Caco-2 (cell line): ENCODE data around the gene SOX6. TPM values are rescaled to one million over a fixed set of nuclear protein-coding genes. Genes with fewer than 3 reads are reported as not detected.

Experiments used
- BruUV-seq: library from RNA; stranded (reverse); fragments of 400-500 nt; replicated peaks from 2 replicates; lab custom pipeline; 2021; lab: Mats Ljungman, UMichigan
- CTCF ChIA-PET: fragments of 300-600 bp; sonication (Branson Sonifier 250); formaldehyde crosslinking; loops from one replicate; lab custom pipeline; 2022; ENCODE audit warnings: antibody characterized with exemption; lab: Charles Lee
- POLR2A ChIA-PET: fragments of 300-600 bp; sonication (Branson Sonifier 250); formaldehyde crosslinking; loops from one replicate; lab custom pipeline; 2022; ENCODE audit warnings: antibody characterized with exemption; lab: Charles Lee
- DNase-seq, 2 experiments: peaks; one replicate each; pipeline versions ENCODE4 v3.0.0 to v3.0.0-alpha.2; 2020 to 2022
- H3K27me3 ChIP-seq: replicated peaks from 2 replicates; pipeline ENCODE4 v1.6.0; 2011; ENCODE audit warnings: low read length; ENCODE audit not compliant: control insufficient read depth, insufficient read depth
- H3K36me3 ChIP-seq: 2 replicates; pipeline ENCODE4 v1.5.1; 2011; ENCODE audit warnings: low read length; ENCODE audit not compliant: control insufficient read depth, insufficient read depth
- H3K4me1 ChIP-seq: fragments of 250-450 bp; sonication (Bioruptor Pico); 2 replicates; pipeline ENCODE4 v1.5.1; 2020; ENCODE audit warnings: mild to moderate bottlenecking
- H3K4me3 ChIP-seq: 2 replicates; pipeline ENCODE4 v1.5.1; 2011; ENCODE audit warnings: low read depth, mild to moderate bottlenecking, control low read depth, low read length
- H3K9me3 ChIP-seq: fragments of 250-450 bp; sonication (Bioruptor Pico); 2 replicates; pipeline ENCODE4 v1.5.1; 2020; ENCODE audit warnings: mild to moderate bottlenecking, moderate library complexity
- H3K27ac Mint-ChIP-seq: one replicate; pipeline ENCODE4 v1.8.0; 2022; ENCODE audit warnings: mixed read lengths; ENCODE audit not compliant: unreplicated experiment
- H3K27me3 Mint-ChIP-seq: one replicate; pipeline ENCODE4 v1.8.0; 2022; ENCODE audit warnings: mixed read lengths; ENCODE audit not compliant: insufficient read depth, unreplicated experiment
- H3K36me3 Mint-ChIP-seq: one replicate; pipeline ENCODE4 v1.8.0; 2022; ENCODE audit warnings: mild to moderate bottlenecking, mixed read lengths; ENCODE audit not compliant: insufficient read depth, unreplicated experiment
- H3K4me1 Mint-ChIP-seq: one replicate; pipeline ENCODE4 v1.8.0; 2022; ENCODE audit warnings: low read depth, mixed read lengths; ENCODE audit not compliant: unreplicated experiment
- H3K4me3 Mint-ChIP-seq: one replicate; pipeline ENCODE4 v1.8.0; 2022; ENCODE audit warnings: mild to moderate bottlenecking, moderate library complexity, mixed read lengths; ENCODE audit not compliant: unreplicated experiment
- H3K9me3 Mint-ChIP-seq: one replicate; pipeline ENCODE4 v1.8.0; 2022; ENCODE audit warnings: mixed read lengths; ENCODE audit not compliant: unreplicated experiment
- CTCF ChIP-seq, 2 experiments: fragments of 200-600 bp in 1 of 2; IDR thresholded peaks; 1 replicate in 1 of 2; 2 replicates in 1 of 2; pipeline versions ENCODE4 v1.5.1 to v1.8.0; 2011 to 2022; ENCODE audit warnings: antibody characterized with exemption in 1 of 2, control low read depth in 1 of 2, inconsistent platforms in 1 of 2, low read depth in 1 of 2, low read length in 1 of 2, mild to moderate bottlenecking in 1 of 2, moderate library complexity in 1 of 2; ENCODE audit not compliant: insufficient read depth in 1 of 2, severe bottlenecking in 1 of 2, unreplicated experiment in 1 of 2
- intact Hi-C: fragments of 100-400 bp; cut with micrococcal nuclease; formaldehyde crosslinking; loops from one replicate; pipeline ENCODE4 v1.10.0; 2022; ENCODE audit not compliant: unreplicated experiment
- total RNA-seq: library from RNA; stranded (reverse); gene quantifications from 2 replicates; pipeline ENCODE4 v1.2.3, GENCODE V29; 2022

Gene SOX6
- total RNA-seq, 1 experiment from 2014 or later, result 10.8 TPM

GRCh38 chr11:15933886-15934625 is 422.3 kb downstream of the SOX6 start:
- Mint-ChIP-seq H3K9me3 (peaks cover 13% of the 10 kb centered on the region), H3K27me3 (no peaks in the 10 kb centered on the region), H3K27ac (no peak overlapping the region), H3K36me3 (no peaks in the 10 kb centered on the region), H3K4me3 (no peak overlapping the region), H3K4me1 (no peaks in the 10 kb centered on the region)
- Histone ChIP-seq H3K27me3 (no peaks in the 10 kb centered on the region), H3K36me3 (no peaks in the 10 kb centered on the region), H3K4me1 (no peaks in the 10 kb centered on the region), H3K9me3 (no peaks in the 10 kb centered on the region), H3K4me3 (no peak overlapping the region)
- ChIA-PET POLR2A (no interaction called here), CTCF (no interaction called here)
- BruUV-seq, result no TSS peak
- intact Hi-C loops, result no loop called here
- no peak for TF ChIP-seq CTCF (IDR thresholded peaks at IDR 0.05; ENCODE audit: insufficient read depth in 1 of 2, low read depth in 1 of 2, low read length in 1 of 2, severe bottlenecking in 1 of 2, unreplicated experiment in 1 of 2)
- no peak for DNase-seq

- POLR2A ChIA-PET, result no interaction called here
- H3K27me3 Mint-ChIP-seq, result no peaks in the 10 kb centered on the region
- no peaks in the 10 kb centered on the region for H3K4me1 ChIP-seq
- BruUV-seq, result no TSS peak
- H3K36me3 Mint-ChIP-seq, result no peaks in the 10 kb centered on the region
- no peak overlapping the region for H3K4me3 Mint-ChIP-seq
- peaks cover 13% of the 10 kb centered on the region for H3K9me3 Mint-ChIP-seq
- H3K27ac Mint-ChIP-seq, result no peak overlapping the region
- no peak for TF ChIP-seq CTCF (IDR thresholded peaks at IDR 0.05; ENCODE audit: insufficient read depth in 1 of 2, low read depth in 1 of 2, low read length in 1 of 2, severe bottlenecking in 1 of 2, unreplicated experiment in 1 of 2)
- intact Hi-C loops, result no loop called here
- no peaks in the 10 kb centered on the region for H3K9me3 ChIP-seq
- H3K27me3 ChIP-seq, result no peaks in the 10 kb centered on the region
- no peak for DNase-seq
- no peak overlapping the region for H3K4me3 ChIP-seq
- no peaks in the 10 kb centered on the region for H3K36me3 ChIP-seq
- H3K4me1 Mint-ChIP-seq, result no peaks in the 10 kb centered on the region
- CTCF ChIA-PET, result no interaction called here
Observed at GRCh38 chr11:15932417-15932816, 423.9 kb downstream of the SOX6 start.

GRCh38 chr11:15931497-15931896 is 424.8 kb downstream of the SOX6 start:
- H3K4me3 Mint-ChIP-seq, result no peak overlapping the region
- H3K9me3 Mint-ChIP-seq, result peaks cover 13% of the 10 kb centered on the region
- Histone ChIP-seq H3K27me3 (no peaks in the 10 kb centered on the region), H3K4me1 (no peaks in the 10 kb centered on the region), H3K4me3 (no peak overlapping the region), H3K36me3 (no peaks in the 10 kb centered on the region), H3K9me3 (no peaks in the 10 kb centered on the region)
- DNase-seq, result no peak
- TF ChIP-seq CTCF (IDR thresholded peaks at IDR 0.05; ENCODE audit: insufficient read depth in 1 of 2, low read depth in 1 of 2, low read length in 1 of 2, severe bottlenecking in 1 of 2, unreplicated experiment in 1 of 2), result no peak
- CTCF ChIA-PET, result no interaction called here
- POLR2A ChIA-PET, result no interaction called here
- no peak overlapping the region for H3K27ac Mint-ChIP-seq
- H3K4me1 Mint-ChIP-seq, result no peaks in the 10 kb centered on the region
- intact Hi-C loops, result no loop called here
- H3K27me3 Mint-ChIP-seq, result no peaks in the 10 kb centered on the region
- no TSS peak for BruUV-seq
- no peaks in the 10 kb centered on the region for H3K36me3 Mint-ChIP-seq
